Loucy (cell line): ENCODE results near the gene PLA2G2A.

Source experiments
- H2AFZ ChIP-seq: fragments of 200-600 bp; sonication (generic); 2 replicates; pipeline ENCODE4 v1.6.0; 2016; ENCODE audit warnings: antibody characterized with exemption, mild to moderate bottlenecking, low read length, moderate library complexity
- H3F3A ChIP-seq: fragments of 200-600 bp; 2 replicates; pipeline ENCODE4 v1.6.0; 2016; ENCODE audit warnings: antibody characterized with exemption, low read depth, mild to moderate bottlenecking
- H3K27me3 ChIP-seq: fragments of 200-600 bp; sonication (generic); 2 replicates; pipeline ENCODE4 v1.6.1; 2014; ENCODE audit warnings: low read length, mild to moderate bottlenecking; ENCODE audit not compliant: insufficient read depth, poor library complexity, severe bottlenecking
- H3K36me3 ChIP-seq: fragments of 200-600 bp; sonication (generic); 2 replicates; pipeline ENCODE4 v1.6.1; 2016; ENCODE audit warnings: low read length; ENCODE audit not compliant: insufficient read depth
- H3K4me1 ChIP-seq: fragments of 200-600 bp; sonication (generic); 2 replicates; pipeline ENCODE4 v1.5.1; 2014; ENCODE audit warnings: low read length, mild to moderate bottlenecking; ENCODE audit not compliant: insufficient read depth, poor library complexity, severe bottlenecking
- H3K4me2 ChIP-seq: fragments of 200-600 bp; sonication (generic); 2 replicates; pipeline ENCODE4 v1.6.0; 2014; ENCODE audit warnings: antibody characterized with exemption, low read length, low read depth, mild to moderate bottlenecking; ENCODE audit not compliant: poor library complexity, severe bottlenecking
- H3K4me3 ChIP-seq: fragments of 200-600 bp; sonication (generic); 2 replicates; pipeline ENCODE4 v1.5.1; 2014; ENCODE audit warnings: low read length, mild to moderate bottlenecking, mixed read lengths; ENCODE audit not compliant: poor library complexity, severe bottlenecking
- H3K79me2 ChIP-seq: fragments of 200-600 bp; sonication (generic); 2 replicates; pipeline ENCODE4 v1.6.1; 2014; ENCODE audit warnings: low read length; ENCODE audit not compliant: insufficient read depth
- H3K9ac ChIP-seq: fragments of 200-600 bp; sonication (generic); 2 replicates; pipeline ENCODE4 v1.6.0; 2014; ENCODE audit warnings: mild to moderate bottlenecking, low read depth, low read length, moderate library complexity; ENCODE audit not compliant: poor library complexity, severe bottlenecking
- H3K9me2 ChIP-seq: fragments of 200-600 bp; sonication (generic); replicated peaks from 2 replicates; pipeline ENCODE4 v1.6.1; 2016; ENCODE audit warnings: low read depth, low read length, mixed read lengths
- H3K9me3 ChIP-seq: fragments of 200-600 bp; sonication (generic); 2 replicates; pipeline ENCODE4 v1.6.1; 2014; ENCODE audit warnings: mild to moderate bottlenecking, antibody characterized with exemption, low read length, low read depth; ENCODE audit not compliant: insufficient read depth
- H4K20me1 ChIP-seq: fragments of 200-600 bp; sonication (generic); 2 replicates; pipeline ENCODE4 v1.6.0; 2014; ENCODE audit warnings: antibody characterized with exemption, low read length, mild to moderate bottlenecking; ENCODE audit not compliant: insufficient read depth, poor library complexity, severe bottlenecking
- CTCF ChIP-seq: fragments of 200-600 bp; sonication (generic); conservative IDR thresholded peaks from 2 replicates; pipeline ENCODE4 v1.5.1; 2014; ENCODE audit warnings: mild to moderate bottlenecking, antibody characterized with exemption, low read length
- EZH2phosphoT487 ChIP-seq: fragments of 200-600 bp; IDR thresholded peaks from 2 replicates; pipeline ENCODE4 v1.6.1; 2018; ENCODE audit warnings: antibody characterized with exemption, mild to moderate bottlenecking, moderate library complexity, borderline replicate concordance

PLA2G2A gene

GRCh38 chr1:19940486-19941205 lies 38.8 kb downstream of the PLA2G2A start:
- TF ChIP-seq CTCF (no peak), EZH2phosphoT487 (no peak)
- Histone ChIP-seq H3K36me3 (no peaks in the 10 kb centered on the region), H3F3A (no peaks in the 10 kb centered on the region), H3K27me3 (no peaks in the 10 kb centered on the region), H3K4me1 (no peaks in the 10 kb centered on the region), H3K9me3 (no peaks in the 10 kb centered on the region), H3K9ac (no peak overlapping the region), H3K4me3 (no peak overlapping the region), H3K79me2 (no peaks in the 10 kb centered on the region), H3K4me2 (no peak overlapping the region), H3K9me2 (no peaks in the 10 kb centered on the region), H2AFZ (no peak overlapping the region), H4K20me1 (no peaks in the 10 kb centered on the region)

GRCh38 chr1:19938472-19938871 lies 40.9 kb downstream of the PLA2G2A start:
- Histone ChIP-seq H3F3A (no peaks in the 10 kb centered on the region), H3K4me1 (no peaks in the 10 kb centered on the region), H3K9ac (no peak overlapping the region), H3K27me3 (no peaks in the 10 kb centered on the region), H3K9me3 (no peaks in the 10 kb centered on the region), H3K36me3 (no peaks in the 10 kb centered on the region), H3K4me3 (no peak overlapping the region), H3K4me2 (no peak overlapping the region), H2AFZ (no peak overlapping the region), H3K9me2 (no peaks in the 10 kb centered on the region), H3K79me2 (no peaks in the 10 kb centered on the region), H4K20me1 (no peaks in the 10 kb centered on the region)
- TF ChIP-seq EZH2phosphoT487 (no peak), CTCF (no peak)

GRCh38 chr1:19936061-19936750 lies 43.2 kb downstream of the PLA2G2A start:
- H3K36me3 ChIP-seq, result no peaks in the 10 kb centered on the region
- no peaks in the 10 kb centered on the region for H3K79me2 ChIP-seq
- H3K4me3 ChIP-seq, result no peak overlapping the region
- no peak overlapping the region for H3K4me2 ChIP-seq
- no peaks in the 10 kb centered on the region for H3K4me1 ChIP-seq
- TF ChIP-seq CTCF, result no peak
- no peak for TF ChIP-seq EZH2phosphoT487
- no peaks in the 10 kb centered on the region for H3F3A ChIP-seq
- no peaks in the 10 kb centered on the region for H3K27me3 ChIP-seq
- no peak overlapping the region for H3K9ac ChIP-seq
- no peaks in the 10 kb centered on the region for H4K20me1 ChIP-seq
- H3K9me2 ChIP-seq, result no peaks in the 10 kb centered on the region
- H2AFZ ChIP-seq, result no peak overlapping the region
- H3K9me3 ChIP-seq, result peaks cover 5% of the 10 kb centered on the region; the same call in 1 of the 2 replicates
